RWPE2 (cell line): ENCODE data around the gene GGPS1.

Experiments
- ATAC-seq: fragments of 200-7000 bp; cut with Tn5 transposase; 3 replicates; pipeline ENCODE4 v1.9.1; 2021; ENCODE audit warnings: low read depth
- DNase-seq: peaks from one replicate; pipeline ENCODE4 v3.0.0-alpha.2; 2020; ENCODE audit warnings: low spot score
- H3K27ac ChIP-seq: fragments of 450-650 bp; 2 replicates; pipeline ENCODE4 v1.5.1; 2017; ENCODE audit warnings: mild to moderate bottlenecking; ENCODE audit not compliant: poor library complexity, severe bottlenecking
- H3K27me3 ChIP-seq: fragments of 250-450 bp; sonication (Bioruptor Pico); 2 replicates; pipeline ENCODE4 v1.5.1; 2021; ENCODE audit warnings: mild to moderate bottlenecking, moderate library complexity; ENCODE audit not compliant: insufficient read depth, poor library complexity, severe bottlenecking
- H3K36me3 ChIP-seq: fragments of 250-450 bp; sonication (Bioruptor Pico); 2 replicates; pipeline ENCODE4 v1.5.1; 2020; ENCODE audit warnings: low read depth, mild to moderate bottlenecking, moderate library complexity
- H3K4me1 ChIP-seq: fragments of 250-450 bp; sonication (Bioruptor Pico); 2 replicates; pipeline ENCODE4 v1.5.1; 2021; ENCODE audit warnings: mild to moderate bottlenecking, moderate library complexity; ENCODE audit not compliant: insufficient read depth, poor library complexity, severe bottlenecking
- H3K4me3 ChIP-seq: fragments of 250-450 bp; sonication (Bioruptor Pico); 2 replicates; pipeline ENCODE4 v1.5.1; 2021; ENCODE audit warnings: mild to moderate bottlenecking, moderate library complexity; ENCODE audit not compliant: severe bottlenecking
- H3K9me3 ChIP-seq: fragments of 250-450 bp; sonication (Bioruptor Pico); 2 replicates; pipeline ENCODE4 v1.5.1; 2021; ENCODE audit warnings: mild to moderate bottlenecking, moderate library complexity; ENCODE audit not compliant: severe bottlenecking
- CTCF ChIP-seq: fragments of 450-650 bp; IDR thresholded peaks from one replicate; pipeline ENCODE4 v1.5.1; 2017; ENCODE audit warnings: mild to moderate bottlenecking, moderate library complexity; ENCODE audit not compliant: poor library complexity, severe bottlenecking

GGPS1 gene

DNA sequence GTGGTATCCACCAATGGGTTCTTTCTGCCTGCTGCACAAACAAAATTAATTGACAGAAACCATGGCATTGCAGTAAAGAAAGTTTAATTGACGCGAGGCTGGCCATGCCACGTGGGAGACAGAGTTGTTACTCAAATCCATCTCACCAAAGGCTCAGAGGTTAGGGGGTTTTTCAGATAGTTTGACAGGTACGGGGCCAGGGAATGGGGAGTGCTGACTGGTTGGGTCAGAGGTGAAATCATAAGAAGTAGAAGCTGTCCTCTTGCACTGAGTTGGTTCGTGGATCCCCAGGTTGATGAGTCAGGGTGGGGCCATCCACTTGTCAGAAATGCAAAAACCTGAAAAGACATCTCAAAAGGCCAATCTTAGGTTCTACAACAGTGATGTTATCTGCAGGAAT lies 37.9 kb downstream of the GGPS1 start:
- H3K27ac ChIP-seq: peak overlapping the region; percentile 89
- no peak overlapping the region for H3K4me3 ChIP-seq
- no peaks in the 10 kb centered on the region for H3K4me1 ChIP-seq
- TF ChIP-seq CTCF: no peak
- no peaks in the 10 kb centered on the region for H3K9me3 ChIP-seq
- ATAC-seq (no peak), DNase-seq (no peak)
- H3K27me3 ChIP-seq: no peaks in the 10 kb centered on the region
- H3K36me3 ChIP-seq: no peaks in the 10 kb centered on the region

DNA sequence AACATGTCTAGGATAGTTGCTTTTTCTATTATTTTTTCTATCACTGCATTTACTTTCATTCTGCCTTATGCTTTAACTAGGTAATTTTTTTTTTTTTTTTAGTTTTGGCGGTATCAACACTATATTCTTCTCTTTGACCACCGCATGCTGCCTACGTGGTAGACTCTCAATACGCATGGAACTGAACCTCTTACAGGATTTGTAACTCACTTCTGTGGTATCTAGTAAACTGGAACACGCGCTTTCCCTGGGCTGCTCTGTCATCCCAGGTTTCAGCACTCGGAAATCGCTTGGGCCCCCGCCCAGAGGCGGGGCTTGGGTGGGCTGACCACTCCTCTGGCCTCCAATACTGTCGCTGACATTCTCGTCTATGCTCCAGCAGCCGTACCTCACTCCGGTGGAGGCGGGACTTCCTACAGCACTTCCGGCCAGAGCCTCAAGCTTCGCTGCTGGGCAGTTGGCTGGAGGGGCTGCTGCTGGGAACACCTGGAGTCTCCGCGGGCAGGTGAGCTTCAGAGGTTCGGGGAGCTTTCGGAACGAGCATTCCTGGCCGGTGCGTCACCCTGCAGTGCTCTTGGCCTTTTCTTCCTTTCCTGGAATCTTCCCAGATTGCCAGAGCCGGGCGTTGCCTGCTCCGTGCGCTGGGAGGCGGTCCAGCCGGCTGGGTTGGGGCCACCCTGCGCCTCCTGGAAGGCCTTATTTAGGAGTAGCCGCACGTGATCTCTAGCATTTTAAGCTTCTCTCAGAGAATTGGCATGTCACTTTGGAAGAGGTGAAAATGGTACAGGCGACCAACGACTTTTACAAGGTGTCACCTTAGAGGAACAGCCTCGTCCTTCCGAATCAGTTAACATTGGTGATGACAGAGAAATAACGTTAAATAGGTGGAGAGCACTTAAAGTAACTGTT lies 38.9 kb downstream of the GGPS1 start, which contains the start of gene TBCE:
TSS of gene TBCE (plus strand) at position 428 of the 909 bp plus-strand sequence. CDS start 12,623 bp downstream, outside the sequence.
- no peak for TF ChIP-seq CTCF
- ATAC-seq (peak; percentile 98), DNase-seq (peak; percentile 97)
- Histone ChIP-seq H3K4me1 (no peaks in the 10 kb centered on the region), H3K4me3 (peak within 1 kb of the TSS; percentile 39), H3K27ac (peak within 1 kb of the TSS; percentile 89), H3K27me3 (no peaks in the 10 kb centered on the region), H3K36me3 (no peaks in the 10 kb centered on the region), H3K9me3 (no peaks in the 10 kb centered on the region)

DNA sequence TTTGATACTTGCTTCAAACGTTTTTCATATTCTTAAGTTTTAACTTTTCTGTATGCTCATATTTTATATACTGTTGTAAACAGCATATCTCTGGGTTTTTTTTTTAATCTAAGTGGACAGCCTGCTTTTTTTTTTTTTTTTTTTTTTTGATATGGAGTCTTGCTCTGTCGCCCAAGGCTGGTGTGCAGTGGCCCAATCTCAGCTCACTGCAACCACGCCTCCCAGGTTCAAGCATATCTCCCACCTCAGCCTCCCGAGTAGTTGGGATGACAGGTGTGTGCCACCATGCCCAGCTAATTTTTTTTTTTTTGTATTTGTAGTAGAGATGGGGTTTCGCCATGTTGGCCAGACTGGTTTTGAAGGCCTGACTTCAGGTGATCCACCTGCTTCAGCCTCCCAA lies 40.1 kb downstream of the GGPS1 start:
- Histone ChIP-seq H3K27ac (peak overlapping the region; percentile 89), H3K36me3 (no peaks in the 10 kb centered on the region), H3K4me1 (no peaks in the 10 kb centered on the region), H3K27me3 (no peaks in the 10 kb centered on the region), H3K9me3 (no peaks in the 10 kb centered on the region), H3K4me3 (peak overlapping the region; percentile 39)
- DNase-seq (no peak), ATAC-seq (no peak)
- TF ChIP-seq CTCF: no peak

GRCh38 chr1:235369802-235370201 lies 41.4 kb downstream of the GGPS1 start:
- Histone ChIP-seq H3K27ac (no peak overlapping the region), H3K4me1 (no peaks in the 10 kb centered on the region), H3K9me3 (no peaks in the 10 kb centered on the region), H3K36me3 (no peaks in the 10 kb centered on the region), H3K27me3 (no peaks in the 10 kb centered on the region), H3K4me3 (no peak overlapping the region)
- TF ChIP-seq CTCF: no peak
- no peak for DNase-seq
- no peak for ATAC-seq
